Endothelial cell of umbilical vein (primary cell): Measurements from ENCODE around the gene PIK3R4. TPM values are rescaled to one million over a fixed set of nuclear protein-coding genes. Genes with fewer than 3 reads are reported as not detected.

ENCODE experiments used
- BruUV-seq: library from RNA; stranded (reverse); fragments of 400-500 nt; replicated peaks from 2 replicates; lab custom pipeline; 2021; lab: Mats Ljungman, UMichigan
- CTCF ChIA-PET: fragments of 300-600, 350-600 bp; sonication (Branson Sonifier 250); formaldehyde crosslinking; loops from one replicate; lab custom pipeline; 2021; ENCODE audit warnings: antibody characterized with exemption, inconsistent platforms; lab: Charles Lee
- POLR2A ChIA-PET: fragments of 300-600, 350-600 bp; sonication (Branson Sonifier 250); formaldehyde crosslinking; loops from one replicate; lab custom pipeline; 2021; ENCODE audit warnings: antibody characterized with exemption, inconsistent platforms; lab: Charles Lee
- DNase-seq: peaks from one replicate; pipeline ENCODE4 v3.0.0-alpha.2; 2011; ENCODE audit warnings: low read depth, low spot score
- FAIRE-seq: peaks from 2 replicates; lab custom pipeline; 2011; peaks lifted over from hg19 to GRCh38; lab: Jason Lieb, UNC
- H2AFZ ChIP-seq: 2 replicates; pipeline ENCODE4 v1.6.0; 2012; ENCODE audit warnings: low read depth, low read length, control low read depth, inconsistent platforms
- H3K27ac ChIP-seq: 2 replicates; pipeline ENCODE4 v1.5.1; 2011; ENCODE audit warnings: low read depth, mild to moderate bottlenecking, control low read depth, low read length, moderate library complexity; ENCODE audit not compliant: insufficient read depth
- H3K27me3 ChIP-seq, 2 experiments: 2 replicates each; pipeline versions ENCODE4 v1.6.0 to v1.6.1; 2011; ENCODE audit warnings: low read length in 2 of 2, mixed read lengths in 1 of 2; ENCODE audit not compliant: control insufficient read depth in 2 of 2, insufficient read depth in 2 of 2
- H3K36me3 ChIP-seq, 2 experiments: 2 replicates in 1 of 2; 3 replicates in 1 of 2; pipeline ENCODE4 v1.5.1; 2011; ENCODE audit warnings: low read length in 2 of 2, mild to moderate bottlenecking in 1 of 2, moderate library complexity in 1 of 2; ENCODE audit not compliant: control insufficient read depth in 2 of 2, insufficient read depth in 2 of 2; ENCODE audit errors: extremely low read depth in 1 of 2
- H3K4me1 ChIP-seq: 3 replicates; pipeline ENCODE4 v1.5.1; 2011; ENCODE audit warnings: mild to moderate bottlenecking, low read length; ENCODE audit not compliant: control insufficient read depth, insufficient read depth; ENCODE audit errors: extremely low read depth
- H3K4me2 ChIP-seq: 2 replicates; pipeline ENCODE4 v1.6.1; 2011; ENCODE audit warnings: low read length, control low read depth, mixed read lengths; ENCODE audit not compliant: insufficient read depth
- H3K4me3 ChIP-seq, 3 experiments: fragments of 200-600 bp in 1 of 3; sonication (generic), shearing (Covaris generic) in 1 of 3; replicated peaks in 1 of 3; 2 replicates each; pipeline ENCODE4 v1.5.1; 2011 to 2016; ENCODE audit warnings: control low read depth in 3 of 3, low read length in 3 of 3, mild to moderate bottlenecking in 2 of 3, inconsistent platforms in 1 of 3, low read depth in 1 of 3, moderate library complexity in 1 of 3; ENCODE audit not compliant: insufficient read depth in 1 of 3
- H3K79me2 ChIP-seq: 2 replicates; pipeline ENCODE4 v1.6.0; 2012; ENCODE audit warnings: low read length, inconsistent platforms; ENCODE audit not compliant: control insufficient read depth, insufficient read depth
- H3K9ac ChIP-seq: replicated peaks from 2 replicates; pipeline ENCODE3; 2011; ENCODE audit warnings: low read length, control low read depth; ENCODE audit not compliant: insufficient read depth; ENCODE audit errors: extremely low read depth
- H3K9me1 ChIP-seq: replicated peaks from 3 replicates; pipeline ENCODE4 v1.6.0; 2011; ENCODE audit warnings: mild to moderate bottlenecking, low read length; ENCODE audit not compliant: control insufficient read depth, insufficient read depth; ENCODE audit errors: extremely low read depth
- H3K9me3 ChIP-seq: replicated peaks from 2 replicates; pipeline ENCODE4 v1.5.1; 2012; ENCODE audit warnings: low read length, inconsistent platforms; ENCODE audit not compliant: control insufficient read depth, insufficient read depth
- H4K20me1 ChIP-seq: replicated peaks from 2 replicates; pipeline ENCODE3; 2011; ENCODE audit warnings: mild to moderate bottlenecking, low read length; ENCODE audit not compliant: control insufficient read depth, insufficient read depth; ENCODE audit errors: extremely low read depth
- EZH2 ChIP-seq: IDR thresholded peaks from 2 replicates; pipeline ENCODE4 v1.6.1; 2012; ENCODE audit warnings: borderline replicate concordance, low read depth, mild to moderate bottlenecking, moderate library complexity, low read length, inconsistent platforms; ENCODE audit not compliant: severe bottlenecking
- FOS ChIP-seq: IDR thresholded peaks from 2 replicates; pipeline ENCODE4 v1.6.1; 2011; ENCODE audit warnings: mild to moderate bottlenecking, low read length, moderate library complexity, borderline replicate concordance; ENCODE audit not compliant: insufficient read depth
- GATA2 ChIP-seq: IDR thresholded peaks from 2 replicates; pipeline ENCODE4 v1.7.0; 2011; ENCODE audit warnings: low read depth, mild to moderate bottlenecking, moderate library complexity, mixed read lengths, low read length; ENCODE audit not compliant: insufficient read length, insufficient read depth
- JUN ChIP-seq: IDR thresholded peaks from 2 replicates; pipeline ENCODE4 v1.6.1; 2011; ENCODE audit warnings: borderline replicate concordance, low read depth; ENCODE audit not compliant: insufficient read length, insufficient read depth
- MYC ChIP-seq: IDR thresholded peaks from one replicate; pipeline ENCODE4 v1.6.1; 2011; ENCODE audit warnings: mild to moderate bottlenecking, low read depth, low read length
- POLR2A ChIP-seq: IDR thresholded peaks from 2 replicates; pipeline ENCODE4 v1.6.1; 2012; ENCODE audit warnings: low read depth, mild to moderate bottlenecking, control low read depth, low read length
- POLR2AphosphoS5 ChIP-seq: IDR thresholded peaks from 2 replicates; pipeline ENCODE4 v1.6.1; 2012; ENCODE audit warnings: low read depth, mild to moderate bottlenecking, control low read depth, low read length, moderate library complexity; ENCODE audit not compliant: insufficient read depth
- dilution Hi-C: fragments of 300-500 bp; cut with MboI; formaldehyde crosslinking; loops from one replicate; pipeline ENCODE4 v1.15.0; 2019; ENCODE audit warnings: low sequenced_read_pairs; ENCODE audit not compliant: extremely low pct_ligation_motif_present
- intact Hi-C: fragments of 100-400 bp; cut with micrococcal nuclease; formaldehyde crosslinking; loops from one replicate; pipeline ENCODE4 v1.10.0; 2022
- polyA plus RNA-seq, 4 experiments: library from polyadenylated mRNA; depleted of rRNA in 3 of 4; stranded (reverse) in 3 of 4; unstranded in 1 of 4; fragments of >200 nt; gene quantifications; 2 replicates each; pipeline versions ENCODE4 v1.2.1 to v1.2.3, GENCODE V29; 2011 to 2012; ENCODE audit warnings: missing spikeins in 1 of 4
- total RNA-seq: library from RNA; stranded (reverse); gene quantifications from 2 replicates; pipeline ENCODE4 v1.2.3, GENCODE V29; 2021
- TF ChIP-seq, protein P1 (sequence below), 2 donors: IDR thresholded peaks; 1 replicate in 1 of 2; 2 replicates in 1 of 2; pipeline ENCODE4 v1.5.1; 2011; ENCODE audit warnings: low read length in 2 of 2, mild to moderate bottlenecking in 2 of 2, moderate library complexity in 2 of 2, control low read depth in 1 of 2, inconsistent platforms in 1 of 2, low read depth in 1 of 2; ENCODE audit not compliant: insufficient read depth in 1 of 2; ENCODE audit errors: extremely low read depth in 1 of 2
- TF ChIP-seq, protein P2 (sequence below): IDR thresholded peaks from 2 replicates; pipeline ENCODE4 v1.6.1; 2011; ENCODE audit not compliant: insufficient read depth, insufficient read length

PIK3R4 gene
- total and polyA plus RNA-seq, 2 donors (not counting 3 experiments of a cell fraction or from before 2014, with no cell fraction given) = 23.0 to 43.1 TPM

DNA sequence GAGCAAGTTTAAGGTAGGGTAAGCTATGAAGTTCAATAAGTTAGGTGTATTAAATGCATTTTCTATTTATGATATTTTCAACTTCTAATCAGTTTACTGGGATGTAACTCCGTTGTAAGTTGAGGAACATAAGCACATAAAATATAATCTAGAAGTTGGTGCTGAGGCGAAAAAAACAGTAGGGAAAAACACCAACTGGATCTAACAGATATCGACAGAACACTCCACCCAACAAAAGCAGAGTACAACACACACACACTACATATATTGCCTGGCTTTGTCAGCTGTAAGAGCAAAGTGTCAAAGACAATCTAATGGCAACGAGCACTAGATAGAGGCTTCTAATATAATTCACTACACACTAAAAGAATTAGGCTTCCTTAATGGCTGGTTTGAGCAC, 8.4 kb downstream of the PIK3R4 start:
- Histone ChIP-seq H2AFZ (no peak overlapping the region), H4K20me1 (no peaks in the 10 kb centered on the region), H3K9ac (no peak overlapping the region), H3K4me1 (no peaks in the 10 kb centered on the region), H3K79me2 (peaks cover 24% of the 10 kb centered on the region), H3K27ac (no peak overlapping the region), H3K4me2 (no peak overlapping the region), H3K9me3 (no peaks in the 10 kb centered on the region), H3K4me3 (no peak overlapping the region), H3K27me3 (no peaks in the 10 kb centered on the region), H3K36me3 (no peaks in the 10 kb centered on the region), H3K9me1 (no peaks in the 10 kb centered on the region)
- ChIA-PET CTCF (no interaction called here), POLR2A (no interaction called here)
- TF ChIP-seq, protein P1, sequence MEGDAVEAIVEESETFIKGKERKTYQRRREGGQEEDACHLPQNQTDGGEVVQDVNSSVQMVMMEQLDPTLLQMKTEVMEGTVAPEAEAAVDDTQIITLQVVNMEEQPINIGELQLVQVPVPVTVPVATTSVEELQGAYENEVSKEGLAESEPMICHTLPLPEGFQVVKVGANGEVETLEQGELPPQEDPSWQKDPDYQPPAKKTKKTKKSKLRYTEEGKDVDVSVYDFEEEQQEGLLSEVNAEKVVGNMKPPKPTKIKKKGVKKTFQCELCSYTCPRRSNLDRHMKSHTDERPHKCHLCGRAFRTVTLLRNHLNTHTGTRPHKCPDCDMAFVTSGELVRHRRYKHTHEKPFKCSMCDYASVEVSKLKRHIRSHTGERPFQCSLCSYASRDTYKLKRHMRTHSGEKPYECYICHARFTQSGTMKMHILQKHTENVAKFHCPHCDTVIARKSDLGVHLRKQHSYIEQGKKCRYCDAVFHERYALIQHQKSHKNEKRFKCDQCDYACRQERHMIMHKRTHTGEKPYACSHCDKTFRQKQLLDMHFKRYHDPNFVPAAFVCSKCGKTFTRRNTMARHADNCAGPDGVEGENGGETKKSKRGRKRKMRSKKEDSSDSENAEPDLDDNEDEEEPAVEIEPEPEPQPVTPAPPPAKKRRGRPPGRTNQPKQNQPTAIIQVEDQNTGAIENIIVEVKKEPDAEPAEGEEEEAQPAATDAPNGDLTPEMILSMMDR (IDR thresholded peaks at IDR 0.05; ENCODE audit: extremely low read depth in 1 of 2, insufficient read depth in 1 of 2, low read depth in 1 of 2, low read length in 2 of 2) = no peak
- no peak for TF ChIP-seq POLR2AphosphoS5
- no peak for TF ChIP-seq EZH2
- TF ChIP-seq GATA2 = no peak
- no peak for TF ChIP-seq MYC
- no peak for TF ChIP-seq POLR2A
- TF ChIP-seq, protein P2, sequence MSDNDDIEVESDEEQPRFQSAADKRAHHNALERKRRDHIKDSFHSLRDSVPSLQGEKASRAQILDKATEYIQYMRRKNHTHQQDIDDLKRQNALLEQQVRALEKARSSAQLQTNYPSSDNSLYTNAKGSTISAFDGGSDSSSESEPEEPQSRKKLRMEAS = no peak
- no peak for TF ChIP-seq FOS
- TF ChIP-seq JUN = no peak
- intact Hi-C loops (no loop called here), dilution Hi-C loops (no loop called here)
- DNase-seq (no peak), FAIRE-seq (no peak)
- no TSS peak for BruUV-seq
